GM23338 (cell line): ENCODE measurements around the gene RAB36. TPM values are rescaled to one million over a fixed set of nuclear protein-coding genes. Genes with fewer than 3 reads are reported as not detected.

Experiments
- ATAC-seq: fragments of 200-7000 bp; cut with Tn5 transposase; 3 replicates; pipeline ENCODE4 v1.9.1; 2020
- DNase-seq: peaks from one replicate; pipeline ENCODE4 v3.0.0-alpha.2; 2015; ENCODE audit warnings: low spot score
- H2AFZ ChIP-seq: fragments of 200-600 bp; sonication (generic); 2 replicates; pipeline ENCODE4 v1.8.0; 2016; ENCODE audit warnings: antibody characterized with exemption, mild to moderate bottlenecking, moderate library complexity
- H3F3A ChIP-seq: fragments of 200-600 bp; sonication (generic); replicated peaks from 2 replicates; pipeline ENCODE4 v1.8.0; 2017; ENCODE audit warnings: antibody characterized with exemption, mixed run types, low read depth
- H3K27ac ChIP-seq: fragments of 200-600 bp; sonication (generic); 2 replicates; pipeline ENCODE4 v1.6.1; 2016; ENCODE audit warnings: low read depth
- H3K27me3 ChIP-seq: fragments of 200-600 bp; sonication (generic); 2 replicates; pipeline ENCODE4 v1.8.0; 2016; ENCODE audit warnings: mild to moderate bottlenecking, mixed run types, moderate library complexity; ENCODE audit not compliant: insufficient read depth
- H3K36me3 ChIP-seq: fragments of 200-600 bp; sonication (generic); 2 replicates; pipeline ENCODE4 v1.8.0; 2016; ENCODE audit warnings: mild to moderate bottlenecking; ENCODE audit not compliant: insufficient read depth
- H3K4me1 ChIP-seq: fragments of 200-600 bp; sonication (generic); 2 replicates; pipeline ENCODE4 v1.8.0; 2016; ENCODE audit warnings: mild to moderate bottlenecking, moderate library complexity; ENCODE audit not compliant: insufficient read depth
- H3K4me2 ChIP-seq: fragments of 200-600 bp; sonication (generic); 2 replicates; pipeline ENCODE4 v1.7.1; 2017; ENCODE audit warnings: mixed run types
- H3K4me3 ChIP-seq: fragments of 200-600 bp; sonication (generic); 2 replicates; pipeline ENCODE4 v1.6.1; 2016; ENCODE audit warnings: mixed run types
- H3K79me2 ChIP-seq: fragments of 200-600 bp; sonication (generic); replicated peaks from 2 replicates; pipeline ENCODE4 v1.8.0; 2017; ENCODE audit warnings: mild to moderate bottlenecking; ENCODE audit not compliant: insufficient read depth
- H3K9me2 ChIP-seq: fragments of 200-600 bp; sonication (generic); 2 replicates; pipeline ENCODE4 v1.8.0; 2017; ENCODE audit not compliant: insufficient read depth
- H4K20me1 ChIP-seq: fragments of 200-600 bp; sonication (generic); replicated peaks from 2 replicates; pipeline ENCODE4 v1.8.0; 2017; ENCODE audit warnings: mild to moderate bottlenecking; ENCODE audit not compliant: insufficient read depth
- H3K27ac Mint-ChIP-seq: 2 replicates; pipeline ENCODE4 v1.8.0; 2020; ENCODE audit warnings: inconsistent platforms, mild to moderate bottlenecking, moderate library complexity, mixed read lengths
- H3K27me3 Mint-ChIP-seq: 3 replicates; pipeline ENCODE4 v1.8.0; 2022; ENCODE audit warnings: low read depth, mild to moderate bottlenecking, moderate library complexity, mixed read lengths, inconsistent platforms; ENCODE audit not compliant: insufficient read depth, poor library complexity
- H3K36me3 Mint-ChIP-seq: 3 replicates; pipeline ENCODE4 v1.8.0; 2021; ENCODE audit warnings: low read depth, mild to moderate bottlenecking, inconsistent platforms, moderate library complexity, mixed read lengths
- H3K4me1 Mint-ChIP-seq: 3 replicates; pipeline ENCODE4 v1.8.0; 2020; ENCODE audit warnings: mild to moderate bottlenecking, inconsistent platforms, mixed read lengths
- H3K4me3 Mint-ChIP-seq: 3 replicates; pipeline ENCODE4 v1.8.0; 2021; ENCODE audit warnings: moderate library complexity, mild to moderate bottlenecking, inconsistent platforms, mixed read lengths
- H3K9me3 Mint-ChIP-seq: 3 replicates; pipeline ENCODE4 v1.8.0; 2020; ENCODE audit warnings: moderate library complexity, mild to moderate bottlenecking, inconsistent platforms, mixed read lengths
- CREB1 ChIP-seq: fragments of 250-450 bp; sonication (Bioruptor Pico); IDR thresholded peaks from 2 replicates; pipeline ENCODE4 v1.5.0; 2020; ENCODE audit warnings: low read depth, mild to moderate bottlenecking, moderate library complexity
- CTCF ChIP-seq, 2 experiments: fragments of 200-600 bp in 1 of 2; sonication (generic) in 1 of 2; conservative IDR thresholded peaks; 2 replicates each; pipeline versions ENCODE4 v1.5.1 to v1.6.1; 2016 to 2017; ENCODE audit warnings: antibody characterized with exemption in 2 of 2, low read depth in 2 of 2, mild to moderate bottlenecking in 2 of 2, moderate library complexity in 1 of 2
- ETS1 ChIP-seq: IDR thresholded peaks from 2 replicates; pipeline ENCODE4 v1.6.1; 2016; ENCODE audit warnings: antibody characterized with exemption
- EZH2 ChIP-seq: fragments of 200-600 bp; sonication (generic); IDR thresholded peaks from one replicate; pipeline ENCODE4 v1.8.0; 2017; ENCODE audit warnings: antibody characterized with exemption, mild to moderate bottlenecking, low read depth; ENCODE audit not compliant: unreplicated experiment
- NANOG ChIP-seq: IDR thresholded peaks from 2 replicates; pipeline ENCODE4 v1.6.1; 2016; ENCODE audit warnings: antibody characterized with exemption, borderline replicate concordance
- POLR2AphosphoS5 ChIP-seq: IDR thresholded peaks from 2 replicates; pipeline ENCODE4 v1.6.1; 2016; ENCODE audit warnings: antibody characterized with exemption, low read depth
- REST ChIP-seq: IDR thresholded peaks from one replicate; pipeline ENCODE4 v1.6.1; 2018; ENCODE audit warnings: antibody characterized with exemption; ENCODE audit not compliant: unreplicated experiment
- STAT1 ChIP-seq: IDR thresholded peaks from one replicate; pipeline ENCODE4 v1.6.1; 2016; ENCODE audit warnings: antibody characterized with exemption; ENCODE audit not compliant: unreplicated experiment
- ZNF331 ChIP-seq: fragments of 250-450 bp; sonication (Bioruptor Pico); IDR thresholded peaks from 2 replicates; pipeline ENCODE4 v1.5.0; 2020; ENCODE audit warnings: low read depth, mild to moderate bottlenecking, moderate library complexity
- ZNF462 ChIP-seq: fragments of 250-450 bp; sonication (Bioruptor Pico); IDR thresholded peaks from 2 replicates; pipeline ENCODE4 v1.5.0; 2020; ENCODE audit warnings: mild to moderate bottlenecking, moderate library complexity
- polyA plus RNA-seq: library from polyadenylated mRNA; unstranded; fragments of >200 nt; fragmentation: Nextera tagmentation; extraction: Ambion mirVana; gene quantifications from 2 replicates; pipeline ENCODE4 v1.2.1, GENCODE V29; 2016
- total RNA-seq: library from RNA; depleted of rRNA; stranded (reverse); fragments of >200 nt; shearing (Covaris generic); gene quantifications from 2 replicates; pipeline ENCODE4 v1.2.3, GENCODE V29; 2014

RAB36 gene
- total and polyA plus RNA-seq, 2 experiments from 2014 or later, result 0.58 to 1.2 TPM

GRCh38 chr22:23168391-23169042, 23.2 kb downstream of the RAB36 start:
- no peak overlapping the region for H3K27ac Mint-ChIP-seq
- Histone ChIP-seq H3K36me3 (no peaks in the 10 kb centered on the region), H2AFZ (no peak overlapping the region), H4K20me1 (no peaks in the 10 kb centered on the region), H3K27me3 (no peaks in the 10 kb centered on the region), H3K4me2 (no peak overlapping the region), H3K27ac (no peak overlapping the region), H3K79me2 (no peaks in the 10 kb centered on the region), H3K9me2 (no peaks in the 10 kb centered on the region), H3F3A (no peaks in the 10 kb centered on the region), H3K4me3 (no peak overlapping the region), H3K4me1 (peaks cover 7% of the 10 kb centered on the region; the same call in 1 of the 2 replicates)
- ATAC-seq, result no peak
- no peaks in the 10 kb centered on the region for H3K9me3 Mint-ChIP-seq
- peaks cover 22% of the 10 kb centered on the region for H3K27me3 Mint-ChIP-seq
- TF ChIP-seq ZNF462 (CRISPR knock-in tag) (no peak), STAT1 (no peak), POLR2AphosphoS5 (no peak), CTCF (conservative IDR thresholded peaks at IDR 0.05; ENCODE audit: low read depth in 2 of 2) (no peak), EZH2 (no peak), ZNF331 (CRISPR knock-in tag) (no peak), CREB1 (CRISPR knock-in tag) (no peak), NANOG (no peak), ETS1 (no peak), REST (no peak)
- no peak for DNase-seq
- no peak overlapping the region for H3K4me3 Mint-ChIP-seq
- H3K36me3 Mint-ChIP-seq, result 0 out of 3 replicates have a peak, but pooled peaks cover 1% of the 10 kb centered on the region
- peaks cover 18% of the 10 kb centered on the region for H3K4me1 Mint-ChIP-seq
